ENCODE measurements around the gene KRT39. TPM values are rescaled to one million over a fixed set of nuclear protein-coding genes. Genes with fewer than 3 reads are reported as not detected.

The KRT39 gene
- total and polyA plus RNA-seq, 2 of the 8 experiments (the other 6 are each of a cell fraction or from before 2014, with no cell fraction given) = not detected

DNA sequence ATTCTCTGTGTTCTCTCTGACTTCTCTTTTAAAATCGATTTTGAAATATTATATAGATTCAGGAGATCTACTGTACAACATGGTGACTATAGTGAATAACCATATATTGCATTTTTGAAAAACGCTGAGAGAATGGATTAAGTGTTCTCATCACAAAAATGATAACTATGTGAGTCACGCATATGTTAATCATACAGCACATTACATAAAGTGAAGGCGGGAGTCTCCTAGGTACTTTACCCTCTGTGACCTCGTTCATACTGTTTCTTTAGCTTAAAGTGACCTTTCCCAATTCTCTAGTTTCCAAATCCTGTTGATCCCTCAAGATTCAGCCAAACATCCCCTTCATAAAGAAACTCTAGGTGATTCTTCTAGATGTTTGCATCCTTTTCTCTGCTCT lies 36.1 kb upstream of the KRT39 start:
- no peaks in the 10 kb centered on the region for H3K36me3 ChIP-seq (ENCODE audit: control insufficient read depth in 2 of 4, insufficient read depth in 4 of 4, low read length in 3 of 4)
- CTCF ChIA-PET (ENCODE audit: partially characterized antibody) = no interaction called here
- no peak overlapping the region for H3K27ac ChIP-seq (ENCODE audit: low read depth, low read length)
- no peak overlapping the region for H2BK20ac ChIP-seq (ENCODE audit: low read length)
- no peaks in the 10 kb centered on the region for H3K79me1 ChIP-seq (ENCODE audit: low read depth, low read length)
- no peaks in the 10 kb centered on the region for H3K79me2 ChIP-seq (ENCODE audit: control insufficient read depth in 1 of 2, insufficient read depth in 2 of 2, low read length in 2 of 2)
- no peak overlapping the region for H2BK5ac ChIP-seq (ENCODE audit: low read depth, low read length)
- POLR2A ChIA-PET (ENCODE audit: partially characterized antibody) = interaction anchor here (1.1 kb wide), 1 partner anchor 15 kb away, joined by 3 read pairs; no protein-coding TSS in a partner anchor
- no peak overlapping the region for H2BK12ac ChIP-seq (ENCODE audit: low read depth, low read length)
- H3K23ac ChIP-seq (ENCODE audit: insufficient read length) = no peak overlapping the region
- H3K4ac ChIP-seq (replicated peaks; ENCODE audit: insufficient read length, low read depth, low read length) = no peak overlapping the region
- H4K5ac ChIP-seq (ENCODE audit: insufficient read length, low read depth, low read length) = no peak overlapping the region
- 0 out of 2 replicates have a peak overlapping the region, but pooled peaks have one; percentile 68 for H2AFZ ChIP-seq (ENCODE audit: low read length)
- no peak overlapping the region for H3K56ac ChIP-seq (replicated peaks; ENCODE audit: insufficient read length, low read depth, low read length)
- H3K4me1 ChIP-seq (replicated peaks in 1 of 4; ENCODE audit: control insufficient read depth in 3 of 4, insufficient read depth in 4 of 4, low read length in 3 of 4) = no peaks in the 10 kb centered on the region
- no peak overlapping the region for H3K4me3 ChIP-seq (ENCODE audit: extremely low read depth in 1 of 4, insufficient read depth in 2 of 4, low read depth in 3 of 4, low read length in 4 of 4)
- WGBS, 2 experiments (ENCODE audit: extremely low coverage in 1 of 2, insufficient coverage in 1 of 2, insufficient read length in 1 of 2, insufficient replicate concordance in 2 of 2, low coverage in 1 of 2, low lambda C conversion rate in 2 of 2, missing lambda C conversion rate in 1 of 2) = 78% methylated on average over 5 of the region's 5 CpGs; no CpG with 5 or more reads in 1 of the 2 experiments
- no peak overlapping the region for H2BK120ac ChIP-seq (replicated peaks; ENCODE audit: low read depth, low read length)
- no peaks in the 10 kb centered on the region for H4K20me1 ChIP-seq (replicated peaks in 1 of 2; ENCODE audit: control insufficient read depth in 1 of 2, insufficient read depth in 2 of 2, low read length in 2 of 2)
- H2AK5ac ChIP-seq (ENCODE audit: low read depth, low read length) = no peak overlapping the region
- H3K14ac ChIP-seq (ENCODE audit: insufficient read length) = no peak overlapping the region
- H4K91ac ChIP-seq (replicated peaks; ENCODE audit: insufficient read length, low read length) = no peak overlapping the region
- no peak for DNase-seq (ENCODE audit: low read depth in 1 of 2, low spot score in 2 of 2)
- no peaks in the 10 kb centered on the region for H3K23me2 ChIP-seq (ENCODE audit: low read depth, low read length)
- H4K8ac ChIP-seq (ENCODE audit: extremely low read depth, insufficient read depth, low read length) = no peak overlapping the region
- no peaks in the 10 kb centered on the region for H3K27me3 ChIP-seq (replicated peaks in 1 of 4; ENCODE audit: control insufficient read depth in 3 of 4, extremely low read depth in 1 of 4, insufficient read depth in 3 of 4, low read length in 3 of 4)
- no peak overlapping the region for H2BK15ac ChIP-seq (ENCODE audit: low read length)
- H3K4me2 ChIP-seq (ENCODE audit: insufficient read depth in 1 of 2, low read depth in 2 of 2, low read length in 2 of 2) = no peak overlapping the region
- no peak for FAIRE-seq
- no peaks in the 10 kb centered on the region for H3K9me3 ChIP-seq (ENCODE audit: insufficient read depth in 2 of 2, low read depth in 1 of 2, low read length in 1 of 2)
- H3K9ac ChIP-seq (replicated peaks in 1 of 4; ENCODE audit: extremely low read depth in 1 of 4, low read depth in 3 of 4, low read length in 3 of 4) = no peak overlapping the region
- H3K18ac ChIP-seq (ENCODE audit: extremely low read depth, low read length) = no peak overlapping the region
- TF ChIP-seq BACH1 (IDR thresholded peaks at IDR 0.05; ENCODE audit: low read length) = no peak
- TF ChIP-seq SP1 (IDR thresholded peaks at IDR 0.05; ENCODE audit: low read depth, low read length) = no peak
- TF ChIP-seq, protein P1, sequence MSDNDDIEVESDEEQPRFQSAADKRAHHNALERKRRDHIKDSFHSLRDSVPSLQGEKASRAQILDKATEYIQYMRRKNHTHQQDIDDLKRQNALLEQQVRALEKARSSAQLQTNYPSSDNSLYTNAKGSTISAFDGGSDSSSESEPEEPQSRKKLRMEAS (IDR thresholded peaks at IDR 0.05) = no peak
- no peak for TF ChIP-seq EGR1 (IDR thresholded peaks at IDR 0.05; ENCODE audit: borderline replicate concordance, low read depth, low read length)
- TF ChIP-seq CBX5 (IDR thresholded peaks at IDR 0.05; ENCODE audit: low read depth, low read length) = no peak
- no peak for TF ChIP-seq BRCA1 (IDR thresholded peaks at IDR 0.05; ENCODE audit: low read depth, low read length)
- no peak for TF ChIP-seq POLR2AphosphoS5 (IDR thresholded peaks at IDR 0.05; ENCODE audit: low read depth, low read length)
- TF ChIP-seq POU5F1 (IDR thresholded peaks at IDR 0.05; ENCODE audit: low read depth, low read length) = no peak
- TF ChIP-seq CHD2 (IDR thresholded peaks at IDR 0.05; ENCODE audit: low read length) = no peak
- no peak for TF ChIP-seq CTBP2 (IDR thresholded peaks at IDR 0.05; ENCODE audit: borderline replicate concordance, insufficient read depth, insufficient read length, low read length)
- no peak for TF ChIP-seq CHD1 (IDR thresholded peaks at IDR 0.05; ENCODE audit: low read depth, low read length)
- no peak for TF ChIP-seq KDM4A (IDR thresholded peaks at IDR 0.05; ENCODE audit: low read depth, low read length, severe bottlenecking)
- no peak for TF ChIP-seq SUZ12 (IDR thresholded peaks at IDR 0.05; ENCODE audit: low read length)
